T-helper 1 cell treated with Interleukin-12 subunit alpha and Interleukin-12 subunit beta and Interleukin-4 antibody, amounts not matched to agents 30 μg/mL and 1 μg/mL, for 36 hours (primary cell): ENCODE data around the gene SLC12A6.
"Not testable (repeated sequence)": the region's sequence is repeated elsewhere in the genome, so short reads cannot be mapped to it uniquely, and the experiment has no call there.

ENCODE experiments used
- H3K27ac Mint-ChIP-seq: one replicate; pipeline ENCODE4 v1.8.0; 2021; ENCODE audit warnings: mild to moderate bottlenecking, mixed read lengths
- H3K27me3 Mint-ChIP-seq: one replicate; pipeline ENCODE4 v1.8.0; 2021; ENCODE audit warnings: low read depth, mixed read lengths
- H3K36me3 Mint-ChIP-seq: one replicate; pipeline ENCODE4 v1.8.0; 2021; ENCODE audit warnings: low read depth, mixed read lengths
- H3K4me1 Mint-ChIP-seq: one replicate; pipeline ENCODE4 v1.8.0; 2021; ENCODE audit warnings: low read depth, mixed read lengths
- H3K4me3 Mint-ChIP-seq: one replicate; pipeline ENCODE4 v1.8.0; 2021; ENCODE audit warnings: mild to moderate bottlenecking, moderate library complexity, mixed read lengths
- H3K9me3 Mint-ChIP-seq: one replicate; pipeline ENCODE4 v1.8.0; 2021; ENCODE audit warnings: mixed read lengths

Gene SLC12A6

GRCh38 chr15:34337557-34338306 is at the start of gene SLC12A6:
SLC12A6 (minus strand) TSS chr15:34337781; CDS start chr15:34336680, 1,101 bp downstream.
- Mint-ChIP-seq H3K27ac (peak within 1 kb of the TSS; percentile 93), H3K9me3 (no peaks in the 10 kb centered on the region), H3K27me3 (no peaks in the 10 kb centered on the region), H3K4me1 (peaks cover 49% of the 10 kb centered on the region), H3K4me3 (peak within 1 kb of the TSS; percentile 98), H3K36me3 (peaks cover 30% of the 10 kb centered on the region)

GRCh38 chr15:34381829-34382521 is 44.4 kb upstream of the SLC12A6 start:
- H3K4me1 Mint-ChIP-seq, H3K27ac Mint-ChIP-seq, H3K9me3 Mint-ChIP-seq, H3K27me3 Mint-ChIP-seq, H3K36me3 Mint-ChIP-seq, H3K4me3 Mint-ChIP-seq: not testable (repeated sequence)

DNA sequence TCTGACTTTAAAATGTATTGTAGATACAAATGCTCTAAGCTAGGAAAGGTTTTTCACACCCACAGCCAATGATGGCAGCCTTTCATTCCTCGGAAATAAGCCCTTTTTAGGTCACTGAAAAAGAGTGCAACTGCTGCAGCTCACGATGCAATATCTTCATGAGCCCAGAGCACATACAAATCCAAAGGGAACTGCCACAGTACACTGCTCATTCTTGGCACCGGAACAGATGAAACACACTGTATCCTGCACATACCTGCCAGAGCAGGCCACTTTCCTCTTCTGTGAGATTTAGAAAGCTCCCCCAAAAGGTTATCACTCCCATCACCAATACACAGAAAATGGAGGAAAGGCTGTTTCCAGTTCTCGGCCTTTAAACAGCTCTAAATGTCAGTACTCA is 42.9 kb upstream of the SLC12A6 start:
- H3K4me1 Mint-ChIP-seq, H3K4me3 Mint-ChIP-seq, H3K9me3 Mint-ChIP-seq, H3K36me3 Mint-ChIP-seq, H3K27me3 Mint-ChIP-seq, H3K27ac Mint-ChIP-seq: not testable (repeated sequence)

- H3K27ac Mint-ChIP-seq = no peak overlapping the region
- H3K4me1 Mint-ChIP-seq = no peaks in the 10 kb centered on the region
- H3K4me3 Mint-ChIP-seq = no peak overlapping the region
- H3K36me3 Mint-ChIP-seq = peaks cover 3% of the 10 kb centered on the region
- H3K27me3 Mint-ChIP-seq = no peaks in the 10 kb centered on the region
- no peaks in the 10 kb centered on the region for H3K9me3 Mint-ChIP-seq
Measured at GRCh38 chr15:34376856-34377255, 39.3 kb upstream of the SLC12A6 start.

GRCh38 chr15:34375541-34375940 is 38.0 kb upstream of the SLC12A6 start:
- not testable (repeated sequence) for H3K36me3 Mint-ChIP-seq, H3K27ac Mint-ChIP-seq, H3K4me3 Mint-ChIP-seq, H3K4me1 Mint-ChIP-seq, H3K9me3 Mint-ChIP-seq, H3K27me3 Mint-ChIP-seq

GRCh38 chr15:34374816-34375215 is 37.2 kb upstream of the SLC12A6 start:
- no peaks in the 10 kb centered on the region for H3K4me1 Mint-ChIP-seq
- H3K36me3 Mint-ChIP-seq = no peaks in the 10 kb centered on the region
- no peaks in the 10 kb centered on the region for H3K9me3 Mint-ChIP-seq
- H3K27me3 Mint-ChIP-seq = no peaks in the 10 kb centered on the region
- H3K27ac Mint-ChIP-seq = no peak overlapping the region
- no peak overlapping the region for H3K4me3 Mint-ChIP-seq

DNA sequence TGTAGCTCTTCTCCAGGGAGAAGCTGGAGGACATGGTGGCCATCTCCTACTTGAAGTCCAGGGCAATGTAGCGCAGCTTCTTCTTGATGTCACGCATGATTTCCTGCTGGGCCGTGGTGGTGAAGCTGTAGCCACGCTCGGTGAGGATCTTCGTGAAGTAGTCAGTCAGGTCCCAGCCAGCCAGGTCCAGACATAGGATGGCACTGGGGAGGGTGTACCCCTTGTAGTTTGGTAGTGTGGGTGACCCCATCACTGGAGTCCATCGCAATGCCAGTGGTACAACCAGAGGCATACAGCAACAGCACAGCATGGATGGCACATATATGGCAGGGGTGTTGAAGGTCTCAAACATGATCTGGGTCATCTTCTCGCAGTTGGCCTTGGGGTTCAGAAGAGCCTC is 36.4 kb upstream of the SLC12A6 start:
- Mint-ChIP-seq H3K9me3 (no peaks in the 10 kb centered on the region), H3K4me1 (no peaks in the 10 kb centered on the region), H3K36me3 (peaks cover 1% of the 10 kb centered on the region), H3K4me3 (no peak overlapping the region), H3K27me3 (no peaks in the 10 kb centered on the region), H3K27ac (no peak overlapping the region)

DNA sequence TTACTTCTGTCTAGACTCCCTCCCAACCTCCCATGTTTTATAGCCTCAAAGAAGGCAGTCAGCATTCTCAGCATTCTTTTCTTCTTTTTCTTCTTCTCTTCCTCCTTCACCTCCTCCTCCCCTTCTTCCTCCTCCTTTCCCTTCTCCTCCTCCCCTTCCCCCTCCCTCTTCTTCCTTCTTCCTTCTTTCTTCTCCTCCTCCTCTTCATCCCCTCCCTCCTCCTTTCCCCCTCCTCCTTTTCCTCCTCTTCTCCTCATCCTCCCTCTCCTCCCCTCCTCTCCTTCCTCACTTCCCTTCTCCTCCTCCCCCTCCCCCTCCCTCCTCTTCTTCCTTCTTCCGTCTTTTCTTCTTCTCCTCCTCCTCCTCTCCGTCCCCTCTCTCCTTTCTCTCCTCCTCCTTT is 33.1 kb upstream of the SLC12A6 start:
- no peak overlapping the region for H3K27ac Mint-ChIP-seq
- no peak overlapping the region for H3K4me3 Mint-ChIP-seq
- peaks cover 1% of the 10 kb centered on the region for H3K36me3 Mint-ChIP-seq
- H3K27me3 Mint-ChIP-seq = no peaks in the 10 kb centered on the region
- H3K4me1 Mint-ChIP-seq = peaks cover 11% of the 10 kb centered on the region
- no peaks in the 10 kb centered on the region for H3K9me3 Mint-ChIP-seq

DNA sequence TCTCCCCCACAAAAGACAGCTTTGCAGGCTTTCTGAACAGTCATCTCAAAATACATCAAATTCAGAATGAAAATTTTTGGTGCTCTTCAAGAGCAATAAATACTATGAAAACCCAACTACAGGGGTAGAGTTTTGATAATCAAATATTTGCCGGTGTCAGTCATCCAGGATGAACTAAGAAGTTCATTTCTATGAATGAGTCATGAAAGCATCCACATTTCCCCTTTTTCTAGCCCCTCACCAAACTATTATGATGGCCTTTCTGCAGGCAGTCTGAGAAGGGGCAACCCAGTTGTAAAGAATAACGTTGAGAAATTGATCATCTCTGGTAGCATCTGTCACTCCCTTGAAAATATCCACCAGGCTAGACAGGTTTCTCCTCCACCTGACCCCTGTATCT is 32.5 kb upstream of the SLC12A6 start:
- no peak overlapping the region for H3K27ac Mint-ChIP-seq
- H3K4me3 Mint-ChIP-seq = no peak overlapping the region
- H3K27me3 Mint-ChIP-seq = no peaks in the 10 kb centered on the region
- H3K4me1 Mint-ChIP-seq = peaks cover 15% of the 10 kb centered on the region
- H3K9me3 Mint-ChIP-seq = no peaks in the 10 kb centered on the region
- peaks cover 1% of the 10 kb centered on the region for H3K36me3 Mint-ChIP-seq

DNA sequence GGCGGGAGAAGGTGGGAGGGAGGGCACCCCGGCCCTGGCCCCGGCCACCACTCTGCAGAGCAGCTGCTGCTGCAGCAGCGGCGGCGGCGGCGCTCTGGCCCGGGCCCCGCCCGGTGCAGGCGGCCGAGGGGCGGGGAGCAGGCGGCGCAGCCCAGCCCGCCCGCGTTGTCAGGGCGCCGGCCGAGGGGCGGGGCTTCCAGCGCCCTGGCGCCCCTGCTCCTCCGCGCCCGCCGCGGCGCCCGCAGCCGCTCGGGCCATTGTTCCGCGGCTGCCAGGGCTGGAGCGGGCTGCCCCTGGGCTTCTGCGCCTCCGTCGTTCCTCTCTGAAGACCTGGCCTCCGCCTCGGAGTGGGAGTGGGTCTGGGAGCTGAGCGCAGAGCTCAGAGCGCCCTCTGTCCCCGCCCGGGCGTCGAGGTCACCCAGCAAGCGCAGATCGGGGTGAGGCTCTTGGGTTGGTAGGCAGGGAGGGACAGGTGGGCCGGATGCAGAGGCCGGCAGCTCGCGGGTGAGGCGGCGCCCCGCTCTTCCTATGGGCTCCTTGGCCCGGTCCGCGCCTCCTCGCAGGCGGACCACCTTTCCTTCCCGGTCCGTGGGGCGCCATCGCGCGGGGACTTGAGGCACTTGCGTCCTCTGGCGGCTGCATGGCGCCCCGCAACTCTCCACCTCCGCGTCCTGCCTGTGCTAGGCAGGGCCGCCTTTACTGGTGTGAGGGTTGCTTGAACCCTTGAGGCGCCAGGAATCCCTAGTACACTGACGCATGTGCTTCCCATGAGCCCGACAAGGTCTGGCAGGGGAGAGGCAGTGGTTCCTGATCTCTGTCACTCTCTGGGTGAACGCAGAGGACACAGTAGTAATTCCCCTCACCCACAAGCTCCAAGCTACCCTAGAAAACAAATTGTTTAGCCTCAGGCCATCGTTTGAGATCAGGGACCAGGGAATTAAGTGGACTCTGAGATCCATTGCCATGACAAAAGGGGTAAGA is 29.8 kb upstream of the SLC12A6 start, which contains the start of gene LPCAT4:
TSS of gene LPCAT4 (minus strand) at position 96 of the 981 bp plus-strand sequence. CDS start 96 bp downstream, outside the sequence.
- Mint-ChIP-seq H3K9me3 (no peaks in the 10 kb centered on the region), H3K4me3 (peak within 1 kb of the TSS; percentile 99), H3K4me1 (peaks cover 25% of the 10 kb centered on the region), H3K27ac (peak within 1 kb of the TSS; percentile 97), H3K36me3 (peaks cover 11% of the 10 kb centered on the region), H3K27me3 (no peaks in the 10 kb centered on the region)

DNA sequence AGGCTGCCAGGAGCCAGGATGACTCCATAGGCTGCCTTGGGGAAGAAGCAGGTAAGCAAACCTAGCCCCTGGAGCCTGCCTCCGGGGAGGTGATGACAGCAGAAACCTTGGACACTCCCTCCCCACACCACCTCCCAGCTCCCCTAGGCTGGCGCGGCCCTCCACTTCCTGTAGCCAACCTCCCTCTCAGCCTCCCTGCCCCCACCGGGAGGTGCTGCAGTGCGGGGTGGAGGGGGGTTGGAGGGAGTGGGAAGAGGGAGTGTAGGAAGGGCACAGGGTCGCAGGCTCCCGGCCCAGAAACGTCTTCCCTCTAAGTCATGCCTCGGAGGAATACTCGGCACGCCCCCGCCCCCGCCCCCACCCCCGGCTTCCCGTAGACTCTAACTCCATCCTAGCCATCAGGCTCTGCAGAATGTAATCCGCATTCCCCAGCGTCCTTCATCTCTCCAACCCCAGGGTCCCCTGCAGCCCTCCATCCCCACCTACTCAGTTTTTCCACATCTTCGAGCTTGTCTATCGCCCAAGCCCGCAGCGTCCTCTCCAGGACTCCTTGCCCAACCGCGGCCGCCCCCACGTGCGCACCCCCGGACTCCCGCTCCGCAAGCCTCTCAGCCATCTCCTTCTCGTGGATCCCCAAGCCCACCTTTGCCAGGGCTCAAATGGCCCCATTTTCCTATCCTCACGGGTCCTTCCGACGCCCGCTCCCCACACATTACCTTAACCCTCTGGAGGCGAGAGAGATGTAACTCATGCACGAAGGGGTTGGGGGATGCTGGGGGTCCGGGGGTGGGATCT is 28.9 kb upstream of the SLC12A6 start:
- Mint-ChIP-seq H3K4me3 (peak overlapping the region; percentile 99), H3K27me3 (no peaks in the 10 kb centered on the region), H3K27ac (peak overlapping the region; percentile 91), H3K4me1 (peaks cover 25% of the 10 kb centered on the region), H3K36me3 (peaks cover 17% of the 10 kb centered on the region), H3K9me3 (no peaks in the 10 kb centered on the region)

DNA sequence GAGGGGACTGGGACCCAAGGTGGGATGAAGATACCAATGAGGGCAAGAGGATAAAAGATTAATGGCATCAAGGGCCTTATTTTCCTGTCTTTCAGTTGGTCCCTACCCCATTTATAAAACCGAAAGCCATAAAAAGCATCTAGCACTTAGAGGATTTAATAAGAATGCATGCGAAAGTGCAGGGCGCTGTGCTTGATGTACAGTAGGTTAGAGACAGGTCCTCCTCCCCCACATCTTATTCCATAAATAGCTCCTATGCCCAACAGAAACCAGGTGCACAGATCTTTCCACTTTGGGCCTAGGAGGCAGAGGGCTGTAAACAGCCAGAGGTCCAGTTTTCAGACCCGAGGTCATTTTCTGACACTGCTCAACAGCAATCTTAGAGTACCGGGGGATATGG is 28.3 kb upstream of the SLC12A6 start:
- Mint-ChIP-seq H3K36me3 (peaks cover 20% of the 10 kb centered on the region), H3K27me3 (no peaks in the 10 kb centered on the region), H3K27ac (peak overlapping the region; percentile 60), H3K4me1 (peaks cover 25% of the 10 kb centered on the region), H3K4me3 (peak overlapping the region; percentile 99), H3K9me3 (no peaks in the 10 kb centered on the region)

DNA sequence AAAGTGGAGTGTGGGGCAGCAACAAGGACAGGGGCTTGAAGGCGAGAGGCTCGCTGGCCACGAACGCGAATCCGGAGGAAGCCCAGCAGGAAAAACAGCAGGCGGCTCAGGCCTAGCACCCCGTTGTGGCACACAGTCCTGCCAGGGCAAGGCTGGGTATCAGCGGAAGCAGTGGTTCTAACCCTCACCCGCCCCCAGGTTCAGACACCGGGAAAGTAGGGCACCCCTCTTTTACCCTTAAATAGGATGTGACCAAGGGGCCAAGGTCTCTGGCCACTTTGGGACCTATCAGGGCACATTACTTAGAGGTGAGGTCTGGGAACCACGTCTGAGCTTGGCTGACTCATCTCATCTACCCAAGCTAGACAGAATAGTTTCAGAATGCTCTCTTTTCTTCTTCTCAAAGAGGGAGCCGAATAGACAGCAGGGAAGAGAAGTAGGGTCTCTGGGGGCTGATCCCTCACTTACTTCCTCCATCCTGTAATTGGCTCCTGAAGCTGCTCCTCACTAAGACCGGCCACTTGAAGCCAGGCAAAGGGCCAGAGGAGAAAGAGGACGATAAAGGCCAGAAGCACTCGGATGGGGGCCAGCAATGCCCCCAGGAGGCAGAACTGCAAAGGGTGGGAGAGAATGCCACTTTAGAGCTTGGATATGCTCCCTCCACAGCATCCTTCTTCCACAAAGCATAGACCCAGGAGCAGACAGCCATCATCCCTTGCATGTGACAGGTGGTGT is 27.7 kb upstream of the SLC12A6 start:
- Mint-ChIP-seq H3K27me3 (no peaks in the 10 kb centered on the region), H3K9me3 (no peaks in the 10 kb centered on the region), H3K27ac (peak overlapping the region; percentile 36), H3K36me3 (peaks cover 22% of the 10 kb centered on the region), H3K4me3 (peak overlapping the region; percentile 99), H3K4me1 (peaks cover 26% of the 10 kb centered on the region)
